Measurements from ENCODE around the gene ALDH6A1. TPM values are rescaled to one million over a fixed set of nuclear protein-coding genes. Genes with fewer than 3 reads are reported as not detected.
"Not testable (repeated sequence)": the region's sequence is repeated elsewhere in the genome, so short reads cannot be mapped to it uniquely, and the experiment has no call there.

ALDH6A1 gene
- total and polyA plus RNA-seq, 2 of the 8 experiments (the other 6 are each of a cell fraction or from before 2014, with no cell fraction given): 12.1 to 28.7 TPM

DNA sequence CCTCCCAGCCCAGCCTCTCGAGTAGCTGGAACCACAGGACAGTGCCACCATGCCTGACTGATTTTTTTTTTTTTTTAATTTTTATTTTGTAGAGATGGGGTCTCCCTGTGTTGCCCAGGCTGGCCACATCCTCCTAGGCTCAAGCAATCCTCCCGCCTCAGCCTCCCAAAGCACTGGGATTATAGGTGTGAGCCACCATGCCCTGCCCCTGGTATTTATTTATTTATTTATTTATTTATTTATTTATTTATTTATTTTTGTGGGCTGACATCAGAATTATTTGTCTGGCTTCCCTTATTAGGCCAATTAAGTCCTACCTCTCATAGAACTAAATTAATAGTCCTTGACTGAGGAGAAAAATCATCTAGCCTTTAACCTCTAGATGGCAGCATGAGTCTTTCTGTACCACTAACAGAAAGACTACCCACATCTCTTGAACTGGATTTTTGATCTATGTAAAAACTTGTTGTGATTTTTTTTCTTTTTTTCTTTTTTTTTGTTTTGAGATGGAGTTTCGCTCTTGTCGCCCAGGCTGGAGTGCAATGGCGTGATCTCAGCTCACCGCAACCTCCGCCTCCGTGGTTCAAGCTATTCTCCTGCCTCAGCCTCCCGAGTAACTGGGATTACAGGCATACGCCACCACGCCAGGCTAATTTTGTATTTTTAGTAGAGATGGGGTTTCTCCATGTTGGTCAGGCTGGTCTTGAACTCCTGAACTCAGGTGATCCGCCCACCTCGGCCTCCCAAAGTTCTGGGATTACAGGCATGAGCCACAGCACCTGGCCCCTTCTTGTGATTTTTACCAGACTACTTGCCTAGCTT is 27.4 kb upstream of the ALDH6A1 start:
- H4K91ac ChIP-seq (replicated peaks; ENCODE audit: insufficient read length, low read length); DNase-seq (ENCODE audit: low read depth in 1 of 2, low spot score in 2 of 2); H4K5ac ChIP-seq (ENCODE audit: insufficient read length, low read depth, low read length); H3K23ac ChIP-seq (ENCODE audit: insufficient read length); H3K9me3 ChIP-seq (ENCODE audit: insufficient read depth in 2 of 2, low read depth in 1 of 2, low read length in 1 of 2); H2BK5ac ChIP-seq (ENCODE audit: low read depth, low read length); H3K27me3 ChIP-seq (replicated peaks in 1 of 4; ENCODE audit: control insufficient read depth in 3 of 4, extremely low read depth in 1 of 4, insufficient read depth in 3 of 4, low read length in 3 of 4); H2AFZ ChIP-seq (ENCODE audit: low read length); H2BK15ac ChIP-seq (ENCODE audit: low read length); H3K79me2 ChIP-seq (ENCODE audit: control insufficient read depth in 1 of 2, insufficient read depth in 2 of 2, low read length in 2 of 2); H3K27ac ChIP-seq (ENCODE audit: low read depth, low read length); H2AK5ac ChIP-seq (ENCODE audit: low read depth, low read length); H3K56ac ChIP-seq (replicated peaks; ENCODE audit: insufficient read length, low read depth, low read length); H2BK12ac ChIP-seq (ENCODE audit: low read depth, low read length); H3K79me1 ChIP-seq (ENCODE audit: low read depth, low read length); H3K4me3 ChIP-seq (ENCODE audit: extremely low read depth in 1 of 4, insufficient read depth in 2 of 4, low read depth in 3 of 4, low read length in 4 of 4); H4K20me1 ChIP-seq (replicated peaks in 1 of 2; ENCODE audit: control insufficient read depth in 1 of 2, insufficient read depth in 2 of 2, low read length in 2 of 2); H3K23me2 ChIP-seq (ENCODE audit: low read depth, low read length); H2BK20ac ChIP-seq (ENCODE audit: low read length); H3K9ac ChIP-seq (replicated peaks in 1 of 4; ENCODE audit: extremely low read depth in 1 of 4, low read depth in 3 of 4, low read length in 3 of 4); H2BK120ac ChIP-seq (replicated peaks; ENCODE audit: low read depth, low read length); H3K4ac ChIP-seq (replicated peaks; ENCODE audit: insufficient read length, low read depth, low read length); H3K4me2 ChIP-seq (ENCODE audit: insufficient read depth in 1 of 2, low read depth in 2 of 2, low read length in 2 of 2); H3K4me1 ChIP-seq (replicated peaks in 1 of 4; ENCODE audit: control insufficient read depth in 3 of 4, insufficient read depth in 4 of 4, low read length in 3 of 4); H3K14ac ChIP-seq (ENCODE audit: insufficient read length); H4K8ac ChIP-seq (ENCODE audit: extremely low read depth, insufficient read depth, low read length); FAIRE-seq; H3K18ac ChIP-seq (ENCODE audit: extremely low read depth, low read length): not testable (repeated sequence)
- CTCF ChIA-PET (ENCODE audit: partially characterized antibody): interaction anchor here (0.6 to 3.0 kb wide), 37 partner anchors 9 to 1299 kb away, joined by 3 to 15 read pairs (median 4); no protein-coding TSS in a partner anchor
- TF ChIP-seq RAD21 (IDR thresholded peaks at IDR 0.05 in 1 of 2, conservative IDR thresholded peaks at IDR 0.05 in 1 of 2; ENCODE audit: low read depth in 2 of 2, low read length in 2 of 2): peak; percentile 61 to 62
- peak in 2 of 3 experiments; percentile 34 to 39; a peak in 2 of 4 replicates for TF ChIP-seq CTCF (IDR thresholded peaks at IDR 0.05; ENCODE audit: control extremely low read depth in 1 of 3, insufficient read depth in 1 of 3, low read depth in 1 of 3, low read length in 3 of 3)
- WGBS, 2 experiments (ENCODE audit: extremely low coverage in 1 of 2, insufficient coverage in 1 of 2, insufficient read length in 1 of 2, insufficient replicate concordance in 2 of 2, low coverage in 1 of 2, low lambda C conversion rate in 2 of 2, missing lambda C conversion rate in 1 of 2): 89% methylated on average over 13 of the region's 13 CpGs; no CpG with 5 or more reads in 1 of the 2 experiments
- POLR2A ChIA-PET (ENCODE audit: partially characterized antibody): interaction anchor here (0.6 to 1.4 kb wide), 3 partner anchors 20 to 192 kb away, joined by 3 to 4 read pairs (median 3); no protein-coding TSS in a partner anchor
- peaks cover 0 to 15% (median 6%) of the 10 kb centered on the region in 4 experiments; a peak in 3 of 8 replicates for H3K36me3 ChIP-seq (ENCODE audit: control insufficient read depth in 2 of 4, insufficient read depth in 4 of 4, low read length in 3 of 4)
